GM19328 (cell line): ENCODE data around the gene PCED1B.

Experiments
- ATAC-seq: cut with Tn5 transposase; IDR thresholded peaks from one replicate; pipeline ENCODE4 v1.9.1; 2021; ENCODE audit warnings: mild to moderate bottlenecking, moderate library complexity; ENCODE audit not compliant: unreplicated experiment

PCED1B gene

GRCh38 chr12:47088021-47088944, 8.9 kb downstream of the PCED1B start:
- no peak for ATAC-seq

GRCh38 chr12:47091009-47091408, 11.6 kb downstream of the PCED1B start:
- ATAC-seq: no peak

- ATAC-seq: no peak
These were observed 15.4 kb downstream of the PCED1B start for GRCh38 chr12:47094804-47095203.

- no peak for ATAC-seq
These were observed 16.2 kb downstream of the PCED1B start for GRCh38 chr12:47095446-47096236.

- no peak for ATAC-seq
These were observed 18.0 kb downstream of the PCED1B start for GRCh38 chr12:47097276-47097896.

- no peak for ATAC-seq
These were observed 18.7 kb downstream of the PCED1B start for GRCh38 chr12:47098099-47098498.

- ATAC-seq: no peak
These were observed 20.2 kb downstream of the PCED1B start for GRCh38 chr12:47099610-47100009.

GRCh38 chr12:47100160-47100559, 20.7 kb downstream of the PCED1B start:
- no peak for ATAC-seq

GRCh38 chr12:47102406-47102805, 23.0 kb downstream of the PCED1B start:
- no peak for ATAC-seq

- ATAC-seq: no peak
These were observed 23.6 kb downstream of the PCED1B start for GRCh38 chr12:47102845-47103651.

GRCh38 chr12:47105914-47106674, 26.7 kb downstream of the PCED1B start:
- ATAC-seq: no peak

GRCh38 chr12:47107446-47107845, 28.0 kb downstream of the PCED1B start:
- ATAC-seq: no peak

GRCh38 chr12:47107926-47108325, 28.5 kb downstream of the PCED1B start:
- no peak for ATAC-seq

- ATAC-seq: no peak
These were observed 30.7 kb downstream of the PCED1B start for GRCh38 chr12:47110011-47110541.

GRCh38 chr12:47110718-47111391, 31.4 kb downstream of the PCED1B start:
- ATAC-seq: no peak

- ATAC-seq: no peak
These were observed 32.0 kb downstream of the PCED1B start for GRCh38 chr12:47111392-47111778.

- no peak for ATAC-seq
These were observed 32.4 kb downstream of the PCED1B start for GRCh38 chr12:47111854-47112253.

GRCh38 chr12:47112679-47113078, 33.3 kb downstream of the PCED1B start:
- ATAC-seq: no peak

- ATAC-seq: no peak
These were observed 35.1 kb downstream of the PCED1B start for GRCh38 chr12:47114481-47114892.
